ENCODE measurements around the gene LMBR1.
"Not testable (repeated sequence)": the region's sequence is repeated elsewhere in the genome, so short reads cannot be mapped to it uniquely, and the experiment has no call there.

Gene LMBR1

DNA sequence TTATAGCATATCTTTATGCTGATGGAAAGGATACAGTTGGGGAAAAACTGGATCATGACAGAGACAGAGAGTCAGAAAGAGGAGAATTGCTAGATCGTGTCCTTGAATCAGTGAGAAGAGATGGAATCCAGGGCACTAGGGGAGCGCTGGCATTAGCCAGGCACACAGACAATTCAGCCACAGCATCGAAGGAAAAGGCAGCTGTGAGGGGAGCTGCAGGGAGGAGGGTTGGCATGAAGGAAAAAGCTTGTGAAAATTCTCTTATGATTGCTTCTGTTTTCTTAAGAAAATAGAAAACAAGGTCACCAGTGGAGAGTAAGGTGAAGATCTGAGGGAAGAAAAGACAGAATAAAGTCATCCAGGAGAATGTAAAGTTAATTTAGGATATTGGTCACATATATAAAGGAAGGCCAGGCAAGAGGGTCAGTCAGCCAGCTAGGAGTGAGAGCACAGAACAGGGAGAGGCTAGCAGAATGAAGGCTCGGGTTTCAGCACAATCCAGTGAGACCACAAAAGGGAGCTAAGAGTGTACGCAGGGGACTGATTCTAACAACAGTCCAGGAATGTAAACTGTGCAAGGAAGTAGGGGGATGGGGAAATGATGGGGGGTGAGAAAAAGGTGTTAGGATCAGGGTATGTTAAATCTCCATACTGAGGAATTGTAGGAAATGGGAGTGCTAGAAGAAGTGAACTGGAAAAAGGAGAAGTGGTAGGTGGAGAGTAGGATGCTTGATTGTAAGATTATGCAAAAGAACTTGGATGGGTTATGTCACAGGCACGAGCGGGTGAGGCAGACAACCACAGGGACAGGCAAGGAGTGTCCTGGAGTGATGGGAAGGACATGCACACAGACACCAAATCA is 140.4 kb downstream of the LMBR1 start:
- DNase-seq: no peak

DNA sequence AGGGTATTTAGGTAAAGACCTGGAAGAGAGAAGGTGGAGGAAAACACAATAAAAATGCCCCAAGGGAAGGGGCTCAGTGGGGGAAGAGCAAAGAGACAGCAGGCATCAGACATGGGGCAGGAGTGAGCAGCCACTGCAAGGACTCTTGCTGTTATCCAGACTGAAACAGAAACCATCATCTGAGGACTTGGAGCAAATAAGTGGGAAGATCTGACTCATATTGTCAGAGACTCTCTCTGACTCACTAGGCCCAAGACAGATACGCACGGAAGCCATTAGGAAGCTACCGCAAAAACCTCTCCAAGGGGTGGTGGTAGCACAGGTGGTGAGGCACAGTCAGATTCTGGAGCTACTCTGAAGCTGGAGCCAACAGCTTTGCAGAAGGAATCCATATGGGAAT is 141.7 kb downstream of the LMBR1 start:
- no peak for DNase-seq

DNA sequence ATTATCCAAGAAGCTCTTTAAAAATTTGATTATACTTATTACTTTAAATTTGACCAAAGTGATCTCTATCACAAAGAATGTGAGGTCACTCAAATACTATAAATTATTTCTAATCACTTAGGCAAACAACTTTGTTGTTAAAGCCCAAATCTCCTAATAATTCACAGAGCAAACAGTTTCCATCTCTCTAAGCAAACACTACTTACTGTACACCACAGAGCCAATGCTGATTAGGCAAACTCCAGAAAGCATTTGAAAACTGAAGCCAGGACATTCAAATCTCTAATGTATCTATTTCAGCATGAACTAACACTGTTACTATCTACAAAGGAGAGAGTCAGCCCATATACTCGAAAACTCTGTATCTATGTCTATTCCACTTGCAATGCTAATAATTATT is 145.3 kb downstream of the LMBR1 start:
- DNase-seq: no peak

DNA sequence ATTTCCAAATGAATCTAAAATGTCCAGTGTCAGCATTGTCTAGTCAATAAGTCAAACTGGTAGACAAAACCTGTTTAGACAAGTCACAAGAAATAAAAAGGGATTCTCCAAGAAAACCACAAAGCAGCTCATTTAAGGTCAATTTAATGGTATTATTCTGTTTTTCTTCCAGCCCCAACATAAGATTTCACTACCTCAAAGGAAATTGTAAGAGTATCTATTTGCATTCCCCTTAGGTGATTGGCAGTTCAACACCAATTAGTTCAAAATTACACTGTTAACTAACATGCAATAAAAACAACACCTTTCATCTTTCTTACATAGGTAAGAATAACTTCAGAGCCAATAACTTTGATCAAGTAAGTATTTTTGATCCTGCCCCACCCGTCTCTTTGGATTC is 146.1 kb downstream of the LMBR1 start:
- DNase-seq: no peak

DNA sequence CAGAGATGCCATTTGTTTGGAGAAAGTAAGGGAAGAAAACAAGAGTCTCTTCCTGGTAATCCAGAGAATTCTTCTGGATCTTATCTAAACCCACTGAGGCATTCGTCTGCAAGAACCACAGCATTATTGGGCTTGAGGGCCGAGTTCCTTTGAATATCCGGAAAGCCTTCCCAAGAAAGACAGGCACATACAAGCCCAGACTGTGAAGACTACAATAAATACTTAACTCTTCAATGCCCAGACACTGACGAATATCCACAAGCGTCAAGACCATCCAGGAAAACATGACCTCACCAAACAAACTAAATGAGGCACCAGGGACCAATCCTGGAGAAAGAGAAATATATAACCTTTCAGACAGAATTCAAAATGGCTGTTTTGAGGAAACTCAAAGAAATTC is 153.4 kb downstream of the LMBR1 start:
- no peak for DNase-seq

DNA sequence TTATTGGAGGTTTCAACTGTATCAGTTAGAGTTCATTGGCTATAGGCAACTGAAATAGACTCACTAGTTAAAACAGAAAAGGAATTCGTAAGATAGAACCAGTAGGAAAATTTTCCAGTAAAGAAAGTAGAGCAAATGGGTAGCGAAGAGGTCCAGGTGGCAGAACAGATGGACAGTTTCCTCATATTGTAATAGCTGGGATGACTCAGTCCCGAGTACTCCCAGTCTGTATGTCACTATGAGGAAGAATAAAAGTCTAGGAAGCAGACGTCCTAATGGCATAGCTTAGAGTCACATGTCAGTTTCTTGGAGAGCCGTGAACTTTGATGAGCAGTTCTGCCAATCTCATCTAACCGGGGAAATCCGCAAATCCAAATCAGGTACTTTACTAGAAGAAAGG is 157.1 kb downstream of the LMBR1 start:
- no peak for DNase-seq

DNA sequence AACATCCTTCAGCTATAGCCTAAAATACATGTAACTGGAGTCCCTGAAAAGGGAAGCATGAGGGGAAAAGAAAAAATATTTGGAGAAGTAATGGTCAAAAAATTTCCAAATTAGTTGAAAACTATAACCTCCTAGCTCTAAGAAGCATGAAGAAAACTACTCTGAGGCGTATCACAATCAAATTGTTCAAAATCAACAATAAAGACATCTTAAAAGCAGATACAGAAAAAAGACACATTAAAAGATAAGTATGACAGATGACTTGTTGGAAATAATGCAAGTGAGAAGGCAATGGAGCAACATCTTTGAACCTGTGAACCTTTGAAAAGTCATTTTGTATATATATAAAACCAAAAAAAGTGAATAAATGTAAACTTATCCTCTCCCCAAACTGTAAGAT is 159.3 kb downstream of the LMBR1 start:
- no peak for DNase-seq

DNA sequence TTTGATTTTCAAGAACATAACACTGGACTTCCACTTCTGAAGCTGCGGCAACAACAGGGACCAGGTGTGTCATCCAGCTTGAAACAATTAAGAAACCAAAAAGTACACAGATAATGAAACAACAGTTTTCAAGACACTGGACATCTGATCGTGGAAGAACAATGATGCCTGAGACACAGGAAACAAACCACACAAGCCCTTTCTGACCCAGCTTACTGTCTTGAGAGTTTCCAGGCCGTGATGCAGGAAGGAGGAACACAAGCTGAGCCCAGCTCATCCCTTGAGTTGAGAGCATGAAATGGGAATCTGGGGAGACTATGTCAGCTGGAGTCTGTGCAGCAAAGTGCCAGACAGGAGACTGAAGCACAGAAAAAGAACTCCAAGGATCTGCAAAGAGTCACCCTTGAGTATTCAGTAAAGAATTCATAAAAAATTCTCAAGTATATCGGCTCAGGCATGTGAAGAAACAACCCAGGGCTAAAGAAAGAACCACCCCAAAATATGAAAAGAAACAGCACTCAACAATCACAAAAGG is 160.8 kb downstream of the LMBR1 start:
- DNase-seq: no peak

DNA sequence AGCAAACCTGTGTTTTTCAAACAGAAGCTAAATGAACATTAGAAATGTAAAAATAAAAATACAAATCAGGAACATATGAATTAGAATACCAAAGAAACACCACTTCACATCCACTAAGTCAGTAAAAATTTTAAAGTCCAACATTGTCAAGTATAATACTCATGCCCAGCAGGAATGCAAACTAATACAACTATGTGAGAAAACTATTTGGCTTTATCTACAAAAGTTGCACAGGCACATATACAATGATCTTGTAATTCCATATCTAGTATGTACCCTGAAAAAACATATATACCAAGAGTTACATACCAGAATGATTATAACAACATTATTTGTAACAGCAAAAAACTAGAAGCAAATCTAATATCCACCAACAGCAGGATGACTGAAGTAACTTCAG is 161.3 kb downstream of the LMBR1 start:
- no peak for DNase-seq

DNA sequence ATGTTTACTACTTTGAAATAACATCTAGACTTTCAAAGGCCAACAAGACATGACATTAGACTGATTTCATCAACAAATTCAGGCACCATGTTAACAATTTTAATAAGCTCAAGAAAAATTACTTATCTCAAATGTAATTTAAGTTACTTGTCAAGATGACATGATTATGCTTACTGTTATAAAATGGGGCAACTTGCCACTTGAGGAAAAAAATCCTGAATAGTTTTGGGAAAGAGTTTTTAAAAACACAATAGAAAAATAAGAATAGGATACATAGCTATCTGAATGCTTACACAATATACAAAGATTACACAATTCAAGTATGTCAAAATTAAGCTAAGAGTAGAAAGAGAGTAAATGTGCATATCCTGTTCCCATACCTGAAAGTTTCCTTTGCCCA is 167.0 kb downstream of the LMBR1 start:
- DNase-seq: no peak

DNA sequence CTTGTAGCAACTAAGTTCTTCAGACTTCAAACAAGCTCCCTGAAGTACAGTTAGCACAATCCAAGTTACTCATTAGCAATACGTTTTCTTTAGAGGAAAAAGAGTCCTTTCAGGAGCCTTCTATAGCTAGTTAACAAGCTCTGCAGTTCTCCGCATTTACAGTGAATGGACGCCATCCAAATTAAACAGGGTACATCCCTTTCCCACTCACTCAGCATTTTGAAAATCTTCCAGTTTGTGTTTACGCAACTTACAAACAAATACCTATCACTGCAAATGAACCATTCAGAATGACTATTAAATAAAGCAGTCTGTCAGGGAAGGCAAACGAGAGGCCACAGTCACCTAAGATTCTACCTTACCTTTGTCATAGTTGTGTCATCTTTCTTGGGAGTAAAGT is 167.9 kb downstream of the LMBR1 start:
- DNase-seq: no peak

DNA sequence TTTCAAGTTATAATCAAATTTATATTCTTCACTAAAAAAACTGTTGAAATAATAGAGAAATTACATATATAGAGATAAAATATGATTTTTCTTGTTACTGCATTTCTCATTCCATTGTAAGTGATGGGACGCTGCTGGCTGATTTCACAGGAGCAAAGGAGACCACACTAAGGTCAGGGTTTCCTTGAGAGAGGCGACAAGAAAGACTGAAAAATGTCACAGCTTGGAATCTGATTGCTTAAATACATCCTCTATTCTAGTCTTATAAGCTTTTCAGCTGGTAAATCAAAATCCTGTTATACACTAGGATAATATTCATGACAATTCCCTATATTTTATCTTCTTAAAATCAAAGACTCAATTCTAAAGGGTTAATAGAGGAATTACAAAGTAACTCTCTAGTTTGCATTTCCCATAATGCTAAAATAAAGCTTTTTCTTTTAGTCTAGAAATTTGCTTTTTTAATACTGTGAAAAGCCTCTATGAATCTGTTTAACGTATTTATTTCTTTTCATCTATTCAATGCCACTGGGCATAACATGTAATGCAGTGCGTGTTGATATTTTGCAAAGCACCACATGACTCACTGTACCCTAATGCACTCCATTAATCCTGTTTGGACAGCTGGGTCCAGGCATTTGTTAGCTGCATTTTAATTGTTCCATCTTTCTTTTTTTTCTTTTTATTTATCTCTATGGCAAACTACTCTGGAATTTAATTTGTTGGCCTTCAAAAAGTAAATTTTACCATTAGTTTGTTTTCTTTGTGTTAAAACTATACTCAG is 170.7 kb downstream of the LMBR1 start:
- DNase-seq: no peak

DNA sequence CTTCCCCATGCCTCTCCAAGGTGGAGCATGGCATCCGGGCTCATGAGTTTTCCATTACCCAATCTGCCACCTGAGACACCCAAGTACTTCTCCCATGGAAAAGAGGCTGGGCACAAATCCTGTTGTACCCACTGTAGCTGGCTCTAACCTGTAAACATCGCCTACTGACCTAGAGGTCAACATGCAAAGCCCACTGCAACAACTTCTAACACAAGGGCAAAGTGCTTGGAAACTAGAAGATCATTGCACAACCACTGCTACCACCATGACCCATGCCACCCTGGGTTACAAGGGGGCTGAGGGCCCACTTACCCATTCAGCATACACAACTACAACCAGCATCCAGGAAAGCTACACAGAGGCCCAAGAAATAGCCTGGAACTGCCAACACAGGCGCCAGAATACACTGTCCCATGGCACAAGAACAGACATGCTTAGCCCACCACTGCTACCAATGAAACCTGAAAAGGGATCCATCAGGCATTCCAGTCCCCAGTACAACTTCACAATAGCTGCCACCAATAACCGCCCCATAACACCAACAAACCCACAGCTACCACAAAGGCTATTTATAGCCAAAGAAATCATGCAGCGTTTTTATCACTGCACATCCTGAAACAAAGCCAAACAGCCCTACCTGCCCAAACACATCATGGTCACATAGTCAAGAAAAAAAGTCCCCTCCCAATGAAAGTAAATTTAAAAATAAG is 189.1 kb downstream of the LMBR1 start:
- no peak for DNase-seq

DNA sequence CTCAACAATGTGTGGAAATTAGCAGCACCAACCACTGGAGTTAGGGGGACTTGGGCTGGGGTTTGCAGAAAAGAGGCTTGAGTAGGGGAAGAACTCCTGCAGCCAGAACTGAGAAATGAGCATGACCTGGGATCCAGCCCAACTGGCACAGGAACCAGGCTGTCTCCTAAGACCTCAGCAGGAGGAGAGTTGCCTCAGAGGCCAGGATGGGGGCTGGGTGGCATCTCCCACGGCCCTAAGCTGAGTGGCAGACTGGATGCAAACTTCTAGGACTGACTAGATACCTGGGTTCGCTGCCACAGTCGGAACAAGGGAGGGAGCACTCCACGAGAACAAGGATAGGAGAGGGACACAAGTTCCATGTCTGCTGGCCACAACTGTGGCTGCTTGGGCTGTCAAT is 189.8 kb downstream of the LMBR1 start:
- no peak for DNase-seq

DNA sequence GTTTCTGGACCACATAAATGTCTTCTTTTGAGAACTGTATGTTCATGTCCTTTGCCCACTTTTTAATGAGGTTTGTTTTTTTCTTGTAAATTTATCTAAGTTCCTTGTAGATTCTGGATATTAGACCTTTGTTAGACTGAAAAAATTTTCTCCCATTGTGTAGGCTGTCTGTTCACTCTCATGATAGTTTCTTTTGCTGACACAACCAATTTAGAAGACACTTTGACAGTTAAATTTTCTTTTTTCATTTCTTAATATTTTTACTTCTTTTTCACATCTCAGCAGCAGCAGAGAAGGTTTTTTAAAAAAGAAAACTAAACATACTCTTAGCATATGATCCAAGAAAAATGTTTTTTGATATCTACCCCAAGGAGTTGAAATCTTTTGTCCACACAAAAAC is 190.6 kb downstream of the LMBR1 start:
- DNase-seq: no peak

DNA sequence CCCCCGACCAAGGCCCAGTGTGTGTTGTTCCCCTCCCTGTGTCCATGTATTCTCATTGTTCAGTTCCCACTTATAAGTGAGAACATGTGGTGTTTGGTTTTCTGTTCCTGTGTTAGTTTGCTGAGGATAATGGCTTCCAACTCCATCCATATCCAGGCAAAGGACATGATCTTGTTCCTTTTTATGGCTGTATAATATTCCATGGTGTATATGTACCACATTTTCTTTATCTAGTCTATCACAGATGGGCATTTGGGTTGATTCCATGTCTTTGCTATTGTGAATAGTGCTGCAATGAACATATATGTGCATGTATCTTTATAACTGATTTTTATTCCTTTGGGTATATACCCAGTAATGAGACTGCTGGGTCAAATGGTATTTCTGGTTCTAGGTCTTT is 191.2 kb downstream of the LMBR1 start:
- DNase-seq: not testable (repeated sequence)

DNA sequence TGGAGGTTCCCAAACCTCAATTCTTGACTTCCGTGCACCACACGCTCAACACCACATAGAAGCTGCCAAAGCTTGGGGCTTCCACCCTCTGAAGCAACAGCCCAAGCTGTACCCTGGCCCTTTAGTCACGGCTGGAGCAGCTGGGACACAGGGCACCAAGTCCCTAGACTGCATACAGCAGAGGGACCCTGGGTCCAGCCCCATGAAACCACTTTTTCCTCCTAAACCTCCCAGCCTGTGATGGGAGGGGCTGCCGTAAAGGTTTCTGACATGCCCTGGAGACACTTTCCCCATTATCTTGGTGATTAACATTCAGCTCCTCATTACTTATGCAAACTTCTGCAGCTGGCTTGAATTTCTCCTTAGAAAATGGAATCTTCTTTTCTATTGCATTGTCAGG is 194.5 kb downstream of the LMBR1 start:
- DNase-seq: not testable (repeated sequence)

DNA sequence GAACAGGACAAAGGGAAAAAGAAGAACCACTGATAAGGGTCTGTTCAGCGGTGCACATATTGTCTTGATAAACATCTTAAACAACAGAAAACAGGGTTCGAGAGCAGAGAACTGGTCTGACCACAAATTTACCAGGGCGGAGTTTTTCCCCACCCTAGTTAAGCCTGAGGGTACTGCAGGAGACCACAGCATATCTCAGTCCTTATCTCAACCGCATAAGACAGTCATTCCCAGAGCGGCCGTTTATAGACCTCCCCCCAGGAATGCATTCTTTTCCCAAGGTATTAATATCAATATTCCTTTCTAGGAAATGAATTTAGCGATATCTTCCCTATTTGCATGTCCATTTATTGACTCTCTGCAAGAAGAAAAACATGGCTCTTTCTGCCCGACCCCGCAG is 195.7 kb downstream of the LMBR1 start:
- not testable (repeated sequence) for DNase-seq

DNA sequence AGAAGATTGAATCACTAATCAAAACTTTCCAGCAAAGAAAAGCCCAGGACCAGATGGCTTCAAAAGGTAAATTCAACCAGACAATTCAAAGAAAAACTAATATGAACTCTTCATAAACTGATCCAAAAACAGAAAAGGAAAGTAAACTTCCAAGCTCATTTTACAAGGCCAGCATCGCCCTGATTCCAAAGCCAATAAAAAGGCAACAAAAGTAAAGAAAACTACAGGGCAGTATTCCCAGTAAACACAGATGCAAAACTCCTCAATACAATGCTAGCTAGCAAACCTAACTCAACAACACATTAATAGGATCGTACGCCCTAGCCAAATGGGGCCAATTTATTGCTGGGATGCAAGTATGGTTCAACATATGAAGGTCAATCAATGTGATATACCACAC is 199.4 kb downstream of the LMBR1 start:
- no peak for DNase-seq

DNA sequence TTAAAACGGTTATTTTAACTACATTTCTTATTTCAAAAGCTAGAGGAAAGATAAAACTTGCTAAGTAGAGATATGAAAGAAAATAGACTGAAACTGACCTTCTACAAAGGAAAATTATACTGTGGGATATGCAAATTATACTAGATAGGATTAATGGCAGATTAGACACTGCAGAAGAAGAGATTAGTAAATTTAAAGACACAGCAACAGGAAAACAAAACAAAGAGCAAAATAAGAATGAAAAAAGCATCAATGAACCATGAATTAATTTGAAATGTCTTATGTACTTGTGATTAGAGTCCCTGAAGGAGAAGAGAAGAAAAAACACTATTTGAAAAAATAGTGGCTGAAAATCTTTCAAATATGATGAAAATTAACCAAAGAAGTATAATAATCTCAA is 200.1 kb downstream of the LMBR1 start:
- DNase-seq: no peak

DNA sequence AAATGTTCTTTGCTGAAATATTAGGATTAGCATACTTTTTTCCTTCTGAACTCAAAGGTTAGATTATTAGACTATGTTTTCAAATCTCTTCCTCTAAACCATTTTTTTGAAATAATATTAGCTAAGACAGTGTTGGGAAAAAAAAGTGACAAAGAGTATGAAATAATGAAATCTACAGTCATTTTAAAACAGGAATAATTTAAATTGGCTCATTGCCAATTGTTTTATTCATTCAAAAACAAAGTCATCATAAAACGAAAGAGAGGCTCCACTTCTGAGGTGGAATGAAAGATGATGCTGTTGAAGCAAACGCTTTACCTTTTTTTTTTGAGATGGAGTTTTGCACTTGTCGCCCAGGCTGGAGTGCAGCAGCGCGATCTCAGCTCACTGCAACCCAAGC is 201.2 kb downstream of the LMBR1 start:
- no peak for DNase-seq

DNA sequence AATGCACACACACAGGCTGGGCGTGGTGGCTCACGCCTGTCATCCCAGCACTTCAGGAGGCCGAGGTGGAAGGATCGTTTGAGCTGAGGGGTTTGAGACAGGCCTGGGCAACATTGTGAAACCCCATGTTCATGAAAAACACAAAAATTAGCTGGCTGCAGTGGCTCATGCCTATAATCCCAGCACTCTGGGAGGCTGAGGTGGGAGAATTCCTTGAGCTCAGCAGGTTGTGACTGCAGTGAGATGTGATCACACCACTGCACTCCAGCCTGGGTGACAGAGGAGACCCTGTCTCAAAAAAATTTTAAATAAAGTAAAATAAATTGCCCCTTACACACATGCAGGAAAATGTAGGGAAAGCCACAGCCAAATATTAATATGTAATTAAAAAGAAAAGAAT is 208.3 kb downstream of the LMBR1 start:
- no peak for DNase-seq

DNA sequence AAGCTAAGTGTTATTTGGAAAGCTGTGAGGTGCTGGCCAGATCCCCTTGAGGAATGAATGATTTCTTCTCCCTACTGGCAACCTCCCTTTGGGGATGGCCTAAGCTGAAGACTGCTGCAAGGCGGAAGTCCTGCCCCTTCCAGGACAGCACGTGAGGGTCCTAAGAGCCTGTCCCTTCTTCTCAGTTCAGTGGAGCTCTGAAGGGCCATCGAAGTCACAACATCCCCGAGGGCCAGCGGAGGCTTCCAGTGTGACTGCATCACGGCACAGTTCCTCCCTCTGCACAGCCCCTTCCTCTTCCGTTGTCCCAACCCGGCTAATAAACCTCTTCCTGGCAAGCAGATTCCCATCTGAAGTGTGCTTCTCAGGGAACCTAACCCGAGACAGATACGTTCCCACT is 208.7 kb downstream of the LMBR1 start:
- DNase-seq: no peak

DNA sequence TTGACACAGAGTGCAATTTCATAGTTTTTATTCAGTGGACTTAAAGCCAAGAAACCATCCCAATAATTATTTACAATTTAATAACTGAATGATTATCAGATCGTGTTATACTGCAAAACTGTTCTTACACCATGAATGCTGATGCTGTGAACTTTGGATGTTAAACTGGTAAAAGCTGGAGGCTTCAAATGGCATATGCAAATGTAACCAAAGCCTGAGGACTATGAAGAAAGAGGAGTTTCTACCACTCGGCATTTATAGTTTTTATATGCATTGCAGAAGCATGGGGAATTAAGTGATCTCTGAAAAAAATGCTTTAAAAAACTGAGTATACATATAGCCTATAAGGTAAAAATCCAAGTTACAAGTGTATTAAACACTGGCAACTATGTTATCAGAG is 210.1 kb downstream of the LMBR1 start:
- no peak for DNase-seq

Data from CD4-positive, alpha-beta T cell treated with Interleukin-21 for 1 hour (primary cell).